Heart right ventricle (tissue), 16 donors: ENCODE measurements around the gene TANGO6. TPM values are rescaled to one million over a fixed set of nuclear protein-coding genes. Genes with fewer than 3 reads are reported as not detected.
"Not testable (repeated sequence)": the region's sequence is repeated elsewhere in the genome, so short reads cannot be mapped to it uniquely, and the experiment has no call there.

Source experiments
- ATAC-seq, 8 donors: fragments of 200-7000 bp; cut with Tn5 transposase; one replicate each; pipeline ENCODE4 v1.9.1; 2020; ENCODE audit warnings: mild to moderate bottlenecking in 8 of 8, moderate library complexity in 8 of 8, moderate number of reproducible peaks in 1 of 8
- DNase-seq, 2 donors: peaks; one replicate each; pipeline ENCODE4 v3.0.0-alpha.2; 2020
- H3K27ac ChIP-seq, 10 donors: fragments of 200-600 bp; sonication (generic) in 2 of 10; one replicate each; pipeline versions ENCODE4 v1.5.0 to v1.8.0; 2020 to 2022; ENCODE audit warnings: mild to moderate bottlenecking in 3 of 10
- H3K27me3 ChIP-seq, 7 donors: fragments of 200-600 bp; one replicate each; pipeline ENCODE4 v1.8.0; 2021 to 2022; ENCODE audit warnings: mild to moderate bottlenecking in 2 of 7
- H3K36me3 ChIP-seq, 9 donors: fragments of 200-600 bp; sonication (generic) in 1 of 9; one replicate each; pipeline versions ENCODE4 v1.5.0 to v1.8.0; 2020 to 2022; ENCODE audit warnings: mild to moderate bottlenecking in 2 of 9
- H3K4me1 ChIP-seq, 9 donors: fragments of 200-600 bp; sonication (generic) in 1 of 9; one replicate each; pipeline versions ENCODE4 v1.5.0 to v1.8.0; 2020 to 2022; ENCODE audit warnings: mild to moderate bottlenecking in 4 of 9
- H3K4me3 ChIP-seq, 10 donors: fragments of 200-600 bp; sonication (generic) in 2 of 10; one replicate each; pipeline versions ENCODE4 v1.5.0 to v1.8.0; 2020 to 2022; ENCODE audit warnings: mild to moderate bottlenecking in 7 of 10, moderate library complexity in 2 of 10
- H3K9me3 ChIP-seq, 11 donors: fragments of 200-600 bp in 10 of 11; sonication (generic) in 2 of 11; one replicate each; pipeline versions ENCODE4 v1.5.0 to v1.8.0; 2013 to 2022; ENCODE audit warnings: mild to moderate bottlenecking in 2 of 11, control low read depth in 1 of 11, moderate library complexity in 1 of 11
- CTCF ChIP-seq, 9 donors: fragments of 200-600 bp; sonication (generic) in 2 of 9; IDR thresholded peaks; one replicate each; pipeline versions ENCODE4 v1.5.0 to v1.8.0; 2021 to 2022; ENCODE audit warnings: antibody characterized with exemption in 9 of 9, mild to moderate bottlenecking in 5 of 9, moderate library complexity in 1 of 9
- WGBS, 2 donors: extraction: QIAGEN DNeasy Blood & Tissue Kit; methylation state at CpG; one replicate each; pipeline ENCODE4 v1.1.7; 2013; ENCODE audit warnings: inconsistent platforms in 1 of 2; 5-methylcytosine and 5-hydroxymethylcytosine counted together
- intact Hi-C, 10 donors: fragments of 100-400 bp; cut with DNase I; formaldehyde crosslinking; loops; one replicate each; pipeline versions ENCODE4 v1.11.1 to v1.14.2; 2022
- polyA plus RNA-seq, 2 donors: library from polyadenylated mRNA; stranded (reverse); fragments of 200-250 nt; gene quantifications; one replicate each; pipeline ENCODE4 v1.2.3, GENCODE V29; 2013
- total RNA-seq, 10 donors: library from RNA; stranded (reverse); fragmentation: NEBNext Ultra II Directional in 3 of 10; extraction: Animal tissue kit (Norgen Biotek cat#: 25700) in 3 of 10; gene quantifications; one replicate each; pipeline versions ENCODE4 v1.2.1 to v1.2.4, GENCODE V29; 2021 to 2023
- donor health status: Arrhythmogenic right ventricular cardiomyopathy.
- donor health status: ischemic (EF 13 %, LVEDD 7.1; RV severe dilation, severe dysfunction).
- donor health status: healthy with polysubstance abuse.
- donor health status: DM: no; HTN: yes; CAD: no.
- donor health status: DM: no; HTN: no; CAD: no.
- donor health status: ischemic (EF 25% LVEDD 6.9; RV normal size, moderate dysfunction).
- donor health status: ischemic (EF 25% LVEDD 5.7; RV mildly dilated, moderate dysfunction).
- donor health status: healthy.
- donor health status: DM: yes; HTN: yes; CAD: no.
- donor health status: Ischemic cardiomyopathy.
- donor health status: ischemic (EF 35%, LVEDD 5.7; RV mildly dilated, moderate dysfunction).
- donor health status: nonischemic (EF 11% LVEDD 7.7; RV severe dilation, severe dysfunction).
- donor health status: DM: yes; HTN: yes; CAD: no.
- donor health status: PGD.
- donor health status: ischemic (EF 29% LVEDD 5.4; RV normal size, mild dysfunction).
- donor health status: nonischemic (EF 23%, LVEDD 6.1; RV moderate dilation, normal function).

Gene TANGO6
- total and polyA plus RNA-seq, 12 donors, result 1.8 to 12.9 (median 8.0) TPM

GRCh38 chr16:69120096-69120664, 276.8 kb downstream of the TANGO6 start:
- H3K36me3 ChIP-seq, result peaks cover 0 to 78% (median 21%) of the 10 kb centered on the region in 9 donors
- no peak for TF ChIP-seq CTCF (IDR thresholded peaks at IDR 0.05)
- no peaks in the 10 kb centered on the region for H3K27me3 ChIP-seq
- no peaks in the 10 kb centered on the region for H3K9me3 ChIP-seq
- intact Hi-C loops, result loop anchor here (5.0 to 10.0 kb wide), 8 partner anchors 215 to 595 kb away; partner anchors contain the start of gene TANGO6 (in 1 of the 10)
- peaks cover 6 to 44% (median 27%) of the 10 kb centered on the region in 9 donors for H3K4me1 ChIP-seq
- no peak for ATAC-seq
- 94 to 97% methylated on average over 19 of the region's 19 CpGs for WGBS, 2 donors
- no peak for DNase-seq
- no peak overlapping the region for H3K4me3 ChIP-seq
- H3K27ac ChIP-seq, result no peak overlapping the region

GRCh38 chr16:69123910-69124309, 280.6 kb downstream of the TANGO6 start:
- TF ChIP-seq CTCF (IDR thresholded peaks at IDR 0.05), result peak; percentile 41 to 77 (median 69)
- WGBS, 2 donors, result 84 to 85% methylated on average over 3 of the region's 3 CpGs
- Histone ChIP-seq H3K36me3 (peaks cover 0 to 65% (median 21%) of the 10 kb centered on the region in 9 donors), H3K4me1 (peaks cover 0 to 27% (median 14%) of the 10 kb centered on the region in 9 donors), H3K9me3 (no peaks in the 10 kb centered on the region), H3K27ac (no peak overlapping the region), H3K27me3 (no peaks in the 10 kb centered on the region), H3K4me3 (no peak overlapping the region)
- intact Hi-C loops, result loop anchor here (1.0 to 10.0 kb wide), 11 partner anchors 219 to 599 kb away; partner anchors contain the start of gene TANGO6 (in 1 of the 10)
- peak in 1 of 2 donors; percentile 56 for DNase-seq
- ATAC-seq, result peak in 6 of 8 donors; percentile 29 to 52 (median 32)

- DNase-seq, result not testable (repeated sequence)
Observed at GRCh38 chr16:69124406-69124805, 281.1 kb downstream of the TANGO6 start.

GRCh38 chr16:69124961-69125360, 281.6 kb downstream of the TANGO6 start:
- H3K36me3 ChIP-seq, result peaks cover 0 to 56% (median 15%) of the 10 kb centered on the region in 9 donors
- 95 to 97% methylated on average over 14 of the region's 14 CpGs for WGBS, 2 donors
- H3K4me3 ChIP-seq, DNase-seq, H3K27me3 ChIP-seq, ATAC-seq, H3K9me3 ChIP-seq, H3K27ac ChIP-seq: not testable (repeated sequence)
- peaks cover 0 to 26% (median 15%) of the 10 kb centered on the region in 9 donors for H3K4me1 ChIP-seq
- intact Hi-C loops, result loop anchor here (1.0 to 10.0 kb wide), 12 partner anchors 220 to 600 kb away; partner anchors contain the start of gene TANGO6 (in 2 of the 10)

More at GRCh38 chr16:69124406-69124805, 281.1 kb downstream of the TANGO6 start:
- ATAC-seq, H3K27ac ChIP-seq, H3K4me3 ChIP-seq, H3K27me3 ChIP-seq, H3K9me3 ChIP-seq: not testable (repeated sequence)
- Histone ChIP-seq H3K36me3 (peaks cover 0 to 62% (median 21%) of the 10 kb centered on the region in 9 donors), H3K4me1 (peaks cover 0 to 22% (median 11%) of the 10 kb centered on the region in 9 donors)
- WGBS, 2 donors, result 92 to 93% methylated on average over 8 of the region's 8 CpGs
- intact Hi-C loops, result loop anchor here (1.0 to 10.0 kb wide), 11 partner anchors 220 to 600 kb away; partner anchors contain the start of gene TANGO6 (in 1 of the 10)

GRCh38 chr16:69126221-69126620, 282.9 kb downstream of the TANGO6 start:
- intact Hi-C loops, result loop anchor here in 6 of 10 donors (5.0 to 10.0 kb wide), 7 partner anchors 221 to 601 kb away; partner anchors contain the start of gene TANGO6 (in 2 of the 6)

GRCh38 chr16:69126801-69127200, 283.5 kb downstream of the TANGO6 start:
- intact Hi-C loops, result loop anchor here in 6 of 10 donors (5.0 to 10.0 kb wide), 7 partner anchors 222 to 602 kb away; partner anchors contain the start of gene TANGO6 (in 2 of the 6)
- not testable (repeated sequence) for H3K4me3 ChIP-seq, H3K9me3 ChIP-seq, DNase-seq, H3K27me3 ChIP-seq, H3K27ac ChIP-seq, ATAC-seq
- Histone ChIP-seq H3K36me3 (peaks cover 0 to 40% (median 0%) of the 10 kb centered on the region in 9 donors), H3K4me1 (peaks cover 0 to 40% (median 28%) of the 10 kb centered on the region in 9 donors)
- WGBS, 2 donors, result 99% methylated on average over 10 of the region's 10 CpGs

More at GRCh38 chr16:69126221-69126620, 282.9 kb downstream of the TANGO6 start:
- Histone ChIP-seq H3K36me3 (peaks cover 0 to 44% (median 2%) of the 10 kb centered on the region in 9 donors), H3K4me3 (no peak overlapping the region), H3K4me1 (peaks cover 0 to 39% (median 28%) of the 10 kb centered on the region in 9 donors), H3K27me3 (no peaks in the 10 kb centered on the region), H3K9me3 (no peaks in the 10 kb centered on the region), H3K27ac (no peak overlapping the region)
- ATAC-seq (no peak), DNase-seq (no peak)
- no peak for TF ChIP-seq CTCF (IDR thresholded peaks at IDR 0.05)
- WGBS, 2 donors, result 67 to 69% methylated on average over 3 of the region's 3 CpGs
